K562 (cell line): ENCODE results near the gene PITPNC1. TPM values are rescaled to one million over a fixed set of nuclear protein-coding genes. Genes with fewer than 3 reads are reported as not detected.

ENCODE experiments used
- ATAC-seq: fragments of 200-7000 bp; cut with Tn5 transposase; 3 replicates; pipeline ENCODE4 v1.9.1; 2020; ENCODE audit warnings: moderate library complexity
- BruUV-seq: library from RNA; stranded (reverse); fragments of 400-500 nt; replicated peaks from 2 replicates; lab custom pipeline; 2021; lab: Mats Ljungman, UMichigan
- CTCF ChIA-PET: fragments of 300-600 bp; formaldehyde crosslinking; extraction: SDS; loops from one replicate; lab custom pipeline; 2021; ENCODE audit warnings: low intra/inter-chr PET ratio; lab: Yijun Ruan, JAX
- POLR2A ChIA-PET: fragments of 300-600, 350-650 bp; sonication (Branson Sonifier 250); formaldehyde crosslinking; extraction: SDS; loops from one replicate; lab custom pipeline; 2021; ENCODE audit warnings: antibody characterized with exemption, inconsistent platforms; lab: Yijun Ruan, JAX
- DNase-seq, 4 experiments: peaks; one replicate each; pipeline versions ENCODE4 v3.0.0 to v3.0.0-alpha.2; 2011 to 2018; ENCODE audit warnings: low spot score in 3 of 4, mixed read lengths in 3 of 4; ENCODE audit errors: extremely low read depth in 1 of 4
- FAIRE-seq: peaks from 2 replicates; lab custom pipeline; 2011; peaks lifted over from hg19 to GRCh38; lab: Jason Lieb, UNC
- H2AFZ ChIP-seq: 2 replicates; pipeline ENCODE4 v1.6.0; 2011; ENCODE audit warnings: low read depth, low read length, control low read depth, inconsistent platforms
- H3K27ac ChIP-seq: fragments of 200-600 bp; 3 replicates; pipeline ENCODE4 v1.8.0; 2011; ENCODE audit warnings: low read depth, mild to moderate bottlenecking, control low read depth, inconsistent platforms, low read length, moderate library complexity, mixed read lengths; ENCODE audit errors: extremely low read depth
- H3K27me3 ChIP-seq, 2 experiments: fragments of 300-600 bp in 1 of 2; 2 replicates in 1 of 2; 3 replicates in 1 of 2; pipeline versions ENCODE4 v1.6.0 to v1.8.0; 2011; ENCODE audit warnings: inconsistent platforms in 2 of 2, low read length in 2 of 2, mild to moderate bottlenecking in 1 of 2, mixed read lengths in 1 of 2, moderate library complexity in 1 of 2; ENCODE audit not compliant: control insufficient read depth in 2 of 2, insufficient read depth in 2 of 2
- H3K36me3 ChIP-seq: fragments of 300-600 bp; 3 replicates; pipeline ENCODE4 v1.8.0; 2011; ENCODE audit warnings: mild to moderate bottlenecking, low read length, inconsistent platforms; ENCODE audit not compliant: control insufficient read depth, insufficient read depth
- H3K4me1 ChIP-seq, 2 experiments: fragments of 200-600 bp in 1 of 2; replicated peaks in 1 of 2; 2 replicates in 1 of 2; 3 replicates in 1 of 2; pipeline versions ENCODE4 v1.5.1 to v1.8.0; 2011; ENCODE audit warnings: inconsistent platforms in 2 of 2, low read length in 2 of 2, mild to moderate bottlenecking in 1 of 2, mixed read lengths in 1 of 2, moderate library complexity in 1 of 2; ENCODE audit not compliant: control insufficient read depth in 2 of 2, insufficient read depth in 2 of 2
- H3K4me2 ChIP-seq: 2 replicates; pipeline ENCODE4 v1.6.1; 2011; ENCODE audit warnings: low read length, control low read depth, inconsistent platforms, mixed read lengths; ENCODE audit not compliant: insufficient read depth
- H3K4me3 ChIP-seq: fragments of 200-600 bp; sonication (generic), shearing (Covaris generic); 2 replicates; pipeline ENCODE4 v1.5.1; 2016; ENCODE audit warnings: control low read depth, inconsistent platforms
- H3K79me2 ChIP-seq: fragments of 200-600 bp; 3 replicates; pipeline ENCODE4 v1.8.0; 2011; ENCODE audit warnings: low read length, inconsistent platforms; ENCODE audit not compliant: control insufficient read depth, insufficient read depth
- H3K9ac ChIP-seq, 2 experiments: 2 replicates each; pipeline versions ENCODE4 v1.6.0 to v1.6.1; 2011; ENCODE audit warnings: low read depth in 2 of 2, low read length in 2 of 2, control low read depth in 1 of 2, inconsistent platforms in 1 of 2, mild to moderate bottlenecking in 1 of 2, mixed read lengths in 1 of 2; ENCODE audit not compliant: insufficient read depth in 1 of 2
- H3K9me1 ChIP-seq: one replicate; pipeline ENCODE4 v1.6.0; 2011; ENCODE audit warnings: inconsistent platforms, mild to moderate bottlenecking, low read length, moderate library complexity; ENCODE audit not compliant: control insufficient read depth, insufficient read depth
- H3K9me3 ChIP-seq: replicated peaks from 2 replicates; pipeline ENCODE4 v1.5.1; 2011; ENCODE audit warnings: low read depth, low read length, inconsistent platforms; ENCODE audit not compliant: control insufficient read depth, insufficient read depth
- H4K20me1 ChIP-seq: replicated peaks from 2 replicates; pipeline ENCODE4 v1.6.1; 2011; ENCODE audit warnings: low read length, inconsistent platforms, mixed read lengths; ENCODE audit not compliant: control insufficient read depth, insufficient read depth
- ATF7 ChIP-seq: fragments of 450-650 bp; IDR thresholded peaks from 2 replicates; pipeline ENCODE4 v1.7.1; 2014; ENCODE audit warnings: mild to moderate bottlenecking, moderate library complexity
- ELF1 ChIP-seq: fragments of 200-800 bp; sonication (Bioruptor generic); IDR thresholded peaks from 2 replicates; pipeline ENCODE4 v1.6.1; 2016; ENCODE audit warnings: missing genetic modification characterization, missing compliant biosample characterization
- ETV6 ChIP-seq, 3 experiments: fragments of 150-350 bp in 1 of 3; sonication (generic) in 1 of 3; formaldehyde crosslinking in 1 of 3; IDR thresholded peaks; 2 replicates each; pipeline versions ENCODE4 v1.6.1 to v1.8.0; 2014 to 2022; ENCODE audit warnings: borderline replicate concordance in 2 of 3, low read depth in 2 of 3, antibody characterized with exemption in 1 of 3, low read length in 1 of 3, mild to moderate bottlenecking in 1 of 3, missing genetic modification reagents in 1 of 3
- FIP1L1 ChIP-seq: fragments of 200-400 bp; formaldehyde crosslinking; IDR thresholded peaks from 2 replicates; pipeline ENCODE4 v1.6.1; 2018; ENCODE audit warnings: mild to moderate bottlenecking, low read depth, low read length; ENCODE audit not compliant: poor library complexity, severe bottlenecking
- FOS ChIP-seq: IDR thresholded peaks from 3 replicates; pipeline ENCODE4 v1.6.1; 2011; ENCODE audit not compliant: insufficient read length; ENCODE audit errors: extremely low read depth
- MCM5 ChIP-seq: fragments of 450-650 bp; IDR thresholded peaks from 2 replicates; pipeline ENCODE4 v1.6.1; 2016; ENCODE audit warnings: low read depth
- SOX6 ChIP-seq: fragments of 450-650 bp; IDR thresholded peaks from 2 replicates; pipeline ENCODE4 v1.6.1; 2014; ENCODE audit warnings: mild to moderate bottlenecking
- TBL1XR1 ChIP-seq, 2 experiments: IDR thresholded peaks; 2 replicates each; pipeline ENCODE4 v1.6.1; 2012; ENCODE audit warnings: improper control_type of control experiment in 2 of 2, low read length in 2 of 2, mild to moderate bottlenecking in 1 of 2
- ZEB2 ChIP-seq: fragments of 450-650 bp; IDR thresholded peaks from 2 replicates; pipeline ENCODE4 v1.6.1; 2016
- ZNF583 ChIP-seq: fragments of 250-450 bp; sonication (Bioruptor Pico); IDR thresholded peaks from 2 replicates; pipeline ENCODE4 v1.4.0; 2020
- ZNF655 ChIP-seq: fragments of 250-450 bp; sonication (Bioruptor Pico); IDR thresholded peaks from 2 replicates; pipeline ENCODE4 v1.5.0; 2021
- WGBS: fragments of 100-300 bp; shearing (Covaris generic); methylation state at CpG from one replicate; pipeline ENCODE4 v1.1.6; 2016; ENCODE audit warnings: low coverage, mixed read lengths; ENCODE audit not compliant: insufficient coverage; ENCODE audit errors: missing lambda C conversion rate; 5-methylcytosine and 5-hydroxymethylcytosine counted together
- in situ Hi-C: fragments of 300-500 bp; cut with MboI; formaldehyde crosslinking; loops from 4 replicates; pipeline ENCODE4 v1.15.0; 2018; ENCODE audit warnings: inconsistent platforms, mixed read lengths
- intact Hi-C: fragments of 100-400 bp; cut with micrococcal nuclease; formaldehyde crosslinking; loops from 2 replicates; pipeline ENCODE4 v1.14.2; 2022
- polyA plus RNA-seq, 8 experiments: library from polyadenylated mRNA; depleted of rRNA in 4 of 8; stranded (reverse) in 5 of 8; unstranded in 3 of 8; fragments of >200 nt; fragmentation: Nextera tagmentation in 2 of 8; fragmentation: Illumina TruSeq in 1 of 8; extraction: Ambion mirVana in 2 of 8; extraction: Trizol in 1 of 8; gene quantifications; 2 replicates each; pipeline versions ENCODE4 v1.2.1 to v1.2.3, GENCODE V29; 2011 to 2014; ENCODE audit warnings: inconsistent platforms in 1 of 8, missing spikeins in 1 of 8
- total RNA-seq, 7 experiments: library from RNA; depleted of rRNA in 6 of 7; stranded (reverse); fragments of >200 nt in 6 of 7; fragmentation: Illumina TruSeq in 2 of 7; extraction: Trizol in 2 of 7; gene quantifications; 2 replicates each; pipeline versions ENCODE4 v1.2.1 to v1.2.3, GENCODE V29; 2011 to 2021; ENCODE audit warnings: low replicate concordance in 1 of 7
- TF ChIP-seq, protein P1 (sequence below): fragments of 200-800 bp; sonication (Bioruptor generic); IDR thresholded peaks from 2 replicates; pipeline ENCODE4 v1.6.1; 2017; ENCODE audit warnings: missing genetic modification characterization, missing compliant biosample characterization
- TF ChIP-seq, protein P2 (sequence below): sonication (generic); formaldehyde crosslinking; IDR thresholded peaks from 2 replicates; pipeline ENCODE4 v1.9.0; 2022; ENCODE audit warnings: mild to moderate bottlenecking, missing genetic modification reagents

Gene PITPNC1
- total and polyA plus RNA-seq, 9 of the 15 experiments (the other 6 are each of a cell fraction or from before 2014, with no cell fraction given), result 0.11 to 1.1 (median 0.65) TPM

DNA sequence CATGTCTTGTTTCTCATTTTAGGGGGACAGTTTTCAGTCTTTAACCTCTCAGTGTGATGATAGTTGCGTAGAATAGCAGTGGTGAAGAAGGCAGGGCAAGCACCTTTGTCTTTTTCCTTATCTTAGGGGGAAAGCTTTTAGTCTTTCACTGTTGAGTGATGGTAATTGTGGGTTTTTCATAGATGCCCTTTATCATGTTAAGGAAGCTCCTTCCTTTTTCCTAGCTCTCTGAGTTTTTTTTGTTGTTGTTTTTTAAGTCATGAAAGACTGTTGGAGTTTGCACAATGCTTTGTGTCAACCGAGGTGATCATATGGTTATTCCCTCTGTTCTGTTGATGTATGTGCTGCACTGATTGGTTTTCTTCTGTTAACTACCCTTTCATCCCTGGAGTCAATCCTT lies 356.4 kb downstream of the PITPNC1 start:
- no TSS peak for BruUV-seq
- H3K9me1 ChIP-seq, result no peaks in the 10 kb centered on the region
- TF ChIP-seq ELF1 (tag) (no peak), ZEB2 (no peak), MCM5 (no peak), TBL1XR1 (IDR thresholded peaks at IDR 0.05; ENCODE audit: low read length in 2 of 2) (no peak), ATF7 (no peak), ETV6 (IDR thresholded peaks at IDR 0.05; ENCODE audit: borderline replicate concordance in 1 of 2, low read depth in 2 of 2, low read length in 1 of 2) (no peak), ETV6 (CRISPR knock-in tag; IDR thresholded peaks at IDR 0.05; ENCODE audit: borderline replicate concordance) (no peak), ZNF655 (CRISPR knock-in tag) (no peak), ZNF583 (CRISPR knock-in tag) (no peak), FOS (no peak), FIP1L1 (no peak), SOX6 (no peak)
- TF ChIP-seq, protein P1, sequence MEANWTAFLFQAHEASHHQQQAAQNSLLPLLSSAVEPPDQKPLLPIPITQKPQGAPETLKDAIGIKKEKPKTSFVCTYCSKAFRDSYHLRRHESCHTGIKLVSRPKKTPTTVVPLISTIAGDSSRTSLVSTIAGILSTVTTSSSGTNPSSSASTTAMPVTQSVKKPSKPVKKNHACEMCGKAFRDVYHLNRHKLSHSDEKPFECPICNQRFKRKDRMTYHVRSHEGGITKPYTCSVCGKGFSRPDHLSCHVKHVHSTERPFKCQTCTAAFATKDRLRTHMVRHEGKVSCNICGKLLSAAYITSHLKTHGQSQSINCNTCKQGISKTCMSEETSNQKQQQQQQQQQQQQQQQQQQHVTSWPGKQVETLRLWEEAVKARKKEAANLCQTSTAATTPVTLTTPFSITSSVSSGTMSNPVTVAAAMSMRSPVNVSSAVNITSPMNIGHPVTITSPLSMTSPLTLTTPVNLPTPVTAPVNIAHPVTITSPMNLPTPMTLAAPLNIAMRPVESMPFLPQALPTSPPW (CRISPR knock-in tag), result no peak
- TF ChIP-seq, protein P2, sequence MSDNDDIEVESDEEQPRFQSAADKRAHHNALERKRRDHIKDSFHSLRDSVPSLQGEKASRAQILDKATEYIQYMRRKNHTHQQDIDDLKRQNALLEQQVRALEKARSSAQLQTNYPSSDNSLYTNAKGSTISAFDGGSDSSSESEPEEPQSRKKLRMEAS (CRISPR knock-in tag), result no peak
- in situ Hi-C loops (no loop called here), intact Hi-C loops (no loop called here)
- no peak for DNase-seq
- no peak overlapping the region for H3K4me2 ChIP-seq
- peaks cover 13% of the 10 kb centered on the region; the same call in 2 of the 3 replicates for H3K79me2 ChIP-seq
- H3K9me3 ChIP-seq, result no peaks in the 10 kb centered on the region
- H3K4me1 ChIP-seq, result no peaks in the 10 kb centered on the region
- H3K27me3 ChIP-seq, result no peaks in the 10 kb centered on the region
- FAIRE-seq, result no peak
- H3K9ac ChIP-seq, result no peak overlapping the region
- ChIA-PET POLR2A (interaction anchor here (0.7 to 1.2 kb wide), 3 partner anchors 12 to 18 kb away, joined by 3 to 7 read pairs (median 3); partner anchors contain the start of gene NOL11), CTCF (interaction anchor here (0.6 kb wide), 1 partner anchor 643 kb away, joined by 4 read pairs; no protein-coding TSS in a partner anchor)
- no peak overlapping the region for H2AFZ ChIP-seq
- H3K4me3 ChIP-seq, result no peak overlapping the region
- H4K20me1 ChIP-seq, result no peaks in the 10 kb centered on the region
- WGBS, result 64% methylated on average over 2 of the region's 2 CpGs
- ATAC-seq, result no peak
- peaks cover 92% of the 10 kb centered on the region for H3K36me3 ChIP-seq
- H3K27ac ChIP-seq, result no peak overlapping the region
